Activated CD8-positive, alpha-beta T cell treated with anti-CD3 and anti-CD28 coated beads for 36 hours (primary cell): ENCODE measurements around the gene CFP. TPM values are rescaled to one million over a fixed set of nuclear protein-coding genes. Genes with fewer than 3 reads are reported as not detected.

Source experiments
- ATAC-seq: fragments of 200-7000 bp; cut with Tn5 transposase; one replicate; pipeline ENCODE4 v1.10.0; 2021; ENCODE audit warnings: mild to moderate bottlenecking, moderate library complexity
- CTCF ChIA-PET: fragments of 350-600 bp; sonication (Branson Sonifier 250); formaldehyde crosslinking; loops from one replicate; lab custom pipeline; 2021; ENCODE audit warnings: antibody characterized with exemption; lab: Charles Lee
- POLR2A ChIA-PET: fragments of 350-600 bp; sonication (Branson Sonifier 250); formaldehyde crosslinking; loops from one replicate; lab custom pipeline; 2021; ENCODE audit warnings: antibody characterized with exemption; lab: Charles Lee
- DNase-seq: peaks from one replicate; pipeline ENCODE4 v3.0.0-alpha.2; 2020
- H3K27ac Mint-ChIP-seq: one replicate; pipeline ENCODE4 v1.8.0; 2021; ENCODE audit warnings: mild to moderate bottlenecking, mixed read lengths
- H3K27me3 Mint-ChIP-seq: one replicate; pipeline ENCODE4 v1.8.0; 2021; ENCODE audit warnings: mixed read lengths
- H3K36me3 Mint-ChIP-seq: one replicate; pipeline ENCODE4 v1.8.0; 2021; ENCODE audit warnings: low read depth, mixed read lengths
- H3K4me1 Mint-ChIP-seq: one replicate; pipeline ENCODE4 v1.8.0; 2021; ENCODE audit warnings: low read depth, mixed read lengths
- H3K4me3 Mint-ChIP-seq: one replicate; pipeline ENCODE4 v1.8.0; 2021; ENCODE audit warnings: mild to moderate bottlenecking, moderate library complexity, mixed read lengths
- H3K9me3 Mint-ChIP-seq: one replicate; pipeline ENCODE4 v1.8.0; 2021; ENCODE audit warnings: mixed read lengths
- intact Hi-C: fragments of 100-400 bp; cut with micrococcal nuclease; formaldehyde crosslinking; loops from one replicate; pipeline ENCODE4 v1.10.0; 2022
- total RNA-seq, 2 experiments: library from RNA; stranded (reverse); gene quantifications; one replicate each; pipeline ENCODE4 v1.2.3, GENCODE V29; 2021
- TF ChIP-seq, protein P1 (sequence below): fragments of 200-600 bp; IDR thresholded peaks from one replicate; pipeline ENCODE4 v1.8.0; 2022; ENCODE audit warnings: antibody characterized with exemption, mild to moderate bottlenecking

CFP gene
- total RNA-seq, 2 experiments from 2014 or later: 1.6 to 2.1 TPM

DNA sequence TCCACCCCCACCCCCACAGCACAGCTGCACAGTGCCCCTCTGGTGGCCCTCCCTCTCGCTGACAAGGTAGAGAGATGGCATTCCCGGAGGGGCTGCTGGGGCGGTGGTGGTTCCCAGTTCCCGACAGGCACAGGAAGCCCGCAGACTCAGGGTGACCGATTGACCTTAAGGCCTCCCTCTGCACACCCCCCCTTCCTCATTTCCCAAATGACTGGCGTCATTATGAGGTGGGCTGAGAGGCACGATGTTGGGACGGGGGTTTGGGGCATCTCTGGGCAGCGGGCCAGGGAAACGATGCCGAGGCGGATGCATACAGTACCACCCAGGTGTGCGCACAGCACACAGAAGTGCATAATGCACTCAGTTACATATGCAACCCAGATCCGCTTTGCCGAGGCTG lies 51.0 kb downstream of the CFP start:
- intact Hi-C loops: no loop called here
- ChIA-PET POLR2A (interaction anchor here (1.3 kb wide), 1 partner anchor 17 kb away, joined by 3 read pairs; the partner anchor contains the start of gene ARAF), CTCF (no interaction called here)
- no peak overlapping the region for H3K4me3 Mint-ChIP-seq
- H3K27me3 Mint-ChIP-seq: peaks cover 2% of the 10 kb centered on the region
- H3K4me1 Mint-ChIP-seq: peaks cover 32% of the 10 kb centered on the region
- no peak for ATAC-seq
- TF ChIP-seq, protein P1, sequence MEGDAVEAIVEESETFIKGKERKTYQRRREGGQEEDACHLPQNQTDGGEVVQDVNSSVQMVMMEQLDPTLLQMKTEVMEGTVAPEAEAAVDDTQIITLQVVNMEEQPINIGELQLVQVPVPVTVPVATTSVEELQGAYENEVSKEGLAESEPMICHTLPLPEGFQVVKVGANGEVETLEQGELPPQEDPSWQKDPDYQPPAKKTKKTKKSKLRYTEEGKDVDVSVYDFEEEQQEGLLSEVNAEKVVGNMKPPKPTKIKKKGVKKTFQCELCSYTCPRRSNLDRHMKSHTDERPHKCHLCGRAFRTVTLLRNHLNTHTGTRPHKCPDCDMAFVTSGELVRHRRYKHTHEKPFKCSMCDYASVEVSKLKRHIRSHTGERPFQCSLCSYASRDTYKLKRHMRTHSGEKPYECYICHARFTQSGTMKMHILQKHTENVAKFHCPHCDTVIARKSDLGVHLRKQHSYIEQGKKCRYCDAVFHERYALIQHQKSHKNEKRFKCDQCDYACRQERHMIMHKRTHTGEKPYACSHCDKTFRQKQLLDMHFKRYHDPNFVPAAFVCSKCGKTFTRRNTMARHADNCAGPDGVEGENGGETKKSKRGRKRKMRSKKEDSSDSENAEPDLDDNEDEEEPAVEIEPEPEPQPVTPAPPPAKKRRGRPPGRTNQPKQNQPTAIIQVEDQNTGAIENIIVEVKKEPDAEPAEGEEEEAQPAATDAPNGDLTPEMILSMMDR: no peak
- H3K36me3 Mint-ChIP-seq: no peaks in the 10 kb centered on the region
- no peak for DNase-seq
- H3K9me3 Mint-ChIP-seq: no peaks in the 10 kb centered on the region
- no peak overlapping the region for H3K27ac Mint-ChIP-seq

DNA sequence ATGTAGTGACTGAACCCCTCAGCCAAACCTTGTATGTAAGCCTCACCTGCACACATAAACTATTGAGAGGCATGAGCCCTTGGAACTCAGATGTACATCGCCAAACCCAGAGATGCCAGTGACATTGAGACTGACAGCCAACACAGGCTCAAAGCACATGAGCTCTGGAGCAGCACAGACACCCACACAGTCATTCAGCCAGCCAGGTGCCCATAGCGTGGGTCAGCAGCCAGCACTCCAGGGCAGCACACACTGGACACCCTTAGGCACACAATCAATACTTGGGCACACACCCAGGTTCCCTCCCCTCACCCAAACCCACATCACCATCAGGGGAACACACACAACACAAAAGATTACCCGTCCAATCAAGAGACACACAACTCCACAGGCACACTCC lies 51.8 kb downstream of the CFP start:
- TF ChIP-seq, protein P1: no peak
- no peak for ATAC-seq
- Mint-ChIP-seq H3K9me3 (no peaks in the 10 kb centered on the region), H3K27me3 (peaks cover 2% of the 10 kb centered on the region), H3K4me1 (peaks cover 31% of the 10 kb centered on the region), H3K4me3 (no peak overlapping the region), H3K36me3 (peaks cover 2% of the 10 kb centered on the region), H3K27ac (no peak overlapping the region)
- ChIA-PET POLR2A (no interaction called here), CTCF (no interaction called here)
- intact Hi-C loops: no loop called here
- DNase-seq: no peak

DNA sequence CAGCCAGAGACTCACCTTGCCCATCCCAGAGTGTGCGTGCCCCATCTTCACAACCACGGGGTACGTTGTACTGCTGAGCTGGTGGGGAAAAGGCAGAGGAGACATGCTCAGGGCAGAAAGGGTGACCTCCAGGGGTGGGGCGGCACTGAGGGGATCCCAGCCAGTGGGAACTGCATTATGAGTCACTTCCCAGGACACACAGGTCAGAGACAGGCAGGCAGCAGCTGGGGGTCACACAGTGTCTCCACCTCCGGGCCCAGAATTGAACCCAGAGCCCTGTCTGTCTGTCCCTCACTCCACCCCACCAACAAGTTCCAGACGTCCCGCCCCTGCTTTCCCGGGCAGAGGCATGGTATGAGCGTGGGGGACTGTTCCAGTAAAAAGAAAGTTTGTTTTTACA lies 52.3 kb downstream of the CFP start:
- Mint-ChIP-seq H3K36me3 (peaks cover 2% of the 10 kb centered on the region), H3K4me3 (no peak overlapping the region), H3K9me3 (no peaks in the 10 kb centered on the region), H3K27ac (no peak overlapping the region), H3K27me3 (peaks cover 2% of the 10 kb centered on the region), H3K4me1 (peaks cover 30% of the 10 kb centered on the region)
- DNase-seq (no peak), ATAC-seq (no peak)
- intact Hi-C loops: no loop called here
- TF ChIP-seq, protein P1: no peak
- POLR2A ChIA-PET: no interaction called here
- CTCF ChIA-PET: no interaction called here

DNA sequence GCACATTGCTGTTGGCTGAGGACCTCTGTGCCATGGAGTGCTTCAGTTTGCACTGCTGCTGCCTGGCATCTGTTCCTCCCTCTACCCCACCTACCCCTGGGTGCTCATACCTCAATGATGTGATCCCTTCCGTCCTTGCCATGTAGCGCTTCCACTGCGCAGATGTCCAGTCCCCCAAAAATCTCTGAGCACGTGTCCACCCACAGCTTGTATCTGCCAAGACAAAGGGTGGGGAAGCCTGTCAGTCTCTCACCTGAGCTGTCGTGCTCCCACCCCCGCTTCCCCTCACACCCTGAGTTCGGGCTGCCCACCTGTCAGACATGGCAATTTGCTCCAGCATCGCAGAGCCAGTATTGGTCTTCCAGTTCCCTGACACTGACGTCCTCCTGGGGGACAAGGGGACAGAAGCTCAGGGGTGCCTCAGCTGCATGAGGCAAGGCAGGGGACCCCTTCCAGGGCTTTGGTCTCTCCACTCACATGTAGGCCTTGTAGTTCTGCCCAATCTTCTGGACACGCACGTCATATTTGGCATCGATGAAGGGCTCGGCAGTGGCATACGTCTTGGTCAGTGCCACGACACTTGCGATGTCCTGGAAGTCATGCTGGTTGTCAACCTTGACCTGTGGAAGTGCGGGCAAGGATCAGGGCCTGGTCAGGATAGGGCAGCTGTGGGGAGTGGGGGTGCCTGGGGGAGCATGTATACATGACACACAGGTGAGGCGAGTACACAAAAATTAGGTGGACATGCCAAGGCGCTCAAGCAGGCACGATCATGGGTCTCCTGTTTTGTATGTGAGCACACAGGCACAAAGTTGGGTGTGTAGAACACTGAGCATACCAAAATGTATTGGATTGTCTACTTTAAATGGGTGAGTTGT lies 53.5 kb downstream of the CFP start:
- TF ChIP-seq, protein P1: no peak
- ATAC-seq (no peak), DNase-seq (no peak)
- peaks cover 24% of the 10 kb centered on the region for H3K4me1 Mint-ChIP-seq
- ChIA-PET CTCF (no interaction called here), POLR2A (no interaction called here)
- no peak overlapping the region for H3K27ac Mint-ChIP-seq
- H3K27me3 Mint-ChIP-seq: peaks cover 2% of the 10 kb centered on the region
- H3K36me3 Mint-ChIP-seq: peaks cover 9% of the 10 kb centered on the region
- H3K4me3 Mint-ChIP-seq: no peak overlapping the region
- no peaks in the 10 kb centered on the region for H3K9me3 Mint-ChIP-seq
- intact Hi-C loops: no loop called here
